GM23248 (cell line): ENCODE data around the gene CCND1. TPM values are rescaled to one million over a fixed set of nuclear protein-coding genes. Genes with fewer than 3 reads are reported as not detected.

Experiments used
- DNase-seq: peaks from one replicate; pipeline ENCODE4 v3.0.0-alpha.2; 2015
- H2AFZ ChIP-seq: fragments of 200-600 bp; sonication (generic); 2 replicates; pipeline ENCODE4 v1.6.1; 2016; ENCODE audit warnings: antibody characterized with exemption
- H3F3A ChIP-seq: fragments of 200-600 bp; sonication (generic); 2 replicates; pipeline ENCODE4 v1.6.1; 2016; ENCODE audit warnings: mild to moderate bottlenecking, antibody characterized with exemption, mixed run types; ENCODE audit not compliant: insufficient read depth
- H3K27ac ChIP-seq: fragments of 200-600 bp; sonication (generic); 2 replicates; pipeline ENCODE4 v1.5.1; 2016; ENCODE audit warnings: mild to moderate bottlenecking
- H3K27me3 ChIP-seq: fragments of 200-600 bp; sonication (generic); replicated peaks from 2 replicates; pipeline ENCODE4 v1.6.1; 2016; ENCODE audit warnings: mild to moderate bottlenecking; ENCODE audit not compliant: insufficient read depth
- H3K36me3 ChIP-seq: fragments of 200-600 bp; sonication (generic); 2 replicates; pipeline ENCODE4 v1.6.1; 2016; ENCODE audit warnings: low read depth, mild to moderate bottlenecking
- H3K4me1 ChIP-seq: fragments of 200-600 bp; sonication (generic); 2 replicates; pipeline ENCODE4 v1.6.1; 2016; ENCODE audit warnings: mild to moderate bottlenecking; ENCODE audit not compliant: insufficient read depth
- H3K4me2 ChIP-seq: fragments of 200-600 bp; sonication (generic); one replicate; pipeline ENCODE4 v1.6.1; 2016; ENCODE audit warnings: mild to moderate bottlenecking; ENCODE audit not compliant: unreplicated experiment
- H3K4me3 ChIP-seq: fragments of 200-600 bp; sonication (generic); 2 replicates; pipeline ENCODE4 v1.5.1; 2016; ENCODE audit warnings: mild to moderate bottlenecking
- H3K79me2 ChIP-seq: fragments of 200-600 bp; sonication (generic); 2 replicates; pipeline ENCODE4 v1.6.1; 2016; ENCODE audit warnings: mild to moderate bottlenecking; ENCODE audit not compliant: insufficient read depth
- H3K9ac ChIP-seq: fragments of 200-600 bp; sonication (generic); 2 replicates; pipeline ENCODE4 v1.6.1; 2016; ENCODE audit warnings: mild to moderate bottlenecking
- H3K9me2 ChIP-seq: fragments of 200-600 bp; sonication (generic); 2 replicates; pipeline ENCODE4 v1.6.1; 2016; ENCODE audit warnings: mixed run types, mild to moderate bottlenecking, moderate library complexity; ENCODE audit not compliant: insufficient read depth
- H3K9me3 ChIP-seq: fragments of 200-600 bp; sonication (generic); one replicate; pipeline ENCODE4 v1.6.1; 2017; ENCODE audit warnings: low read depth
- H4K20me1 ChIP-seq: fragments of 200-600 bp; sonication (generic); 2 replicates; pipeline ENCODE4 v1.6.0; 2016; ENCODE audit not compliant: insufficient read depth
- EZH2 ChIP-seq: fragments of 200-600 bp; sonication (generic); IDR thresholded peaks from 2 replicates; pipeline ENCODE4 v1.6.1; 2018; ENCODE audit warnings: antibody characterized with exemption, mild to moderate bottlenecking; ENCODE audit not compliant: insufficient read depth, poor library complexity, severe bottlenecking
- EZH2phosphoT487 ChIP-seq: fragments of 200-600 bp; sonication (generic); IDR thresholded peaks from 2 replicates; pipeline ENCODE4 v1.6.1; 2018; ENCODE audit warnings: antibody characterized with exemption, moderate library complexity, mild to moderate bottlenecking, low read depth; ENCODE audit not compliant: insufficient read depth
- WGBS, 2 experiments: methylation state at CpG; one replicate each; pipeline ENCODE4 v1.1.6; 2015 to 2017; ENCODE audit warnings: low lambda C conversion rate in 2 of 2, low coverage in 1 of 2; ENCODE audit errors: missing lambda C conversion rate in 2 of 2; 5-methylcytosine and 5-hydroxymethylcytosine counted together
- in situ Hi-C: fragments of 300-500 bp; cut with MboI; formaldehyde crosslinking; loops from 2 replicates; pipeline ENCODE4 v1.15.0; 2020
- polyA plus RNA-seq: library from polyadenylated mRNA; unstranded; fragments of >200 nt; fragmentation: Nextera tagmentation; extraction: Ambion mirVana; gene quantifications from 2 replicates; pipeline ENCODE4 v1.2.1, GENCODE V29; 2016
- total RNA-seq: library from RNA; depleted of rRNA; stranded (reverse); fragments of >200 nt; shearing (Covaris generic); gene quantifications from 2 replicates; pipeline ENCODE4 v1.2.3, GENCODE V29; 2014

The CCND1 gene
- total and polyA plus RNA-seq, 2 experiments from 2014 or later: 695 to 1,097 TPM

DNA sequence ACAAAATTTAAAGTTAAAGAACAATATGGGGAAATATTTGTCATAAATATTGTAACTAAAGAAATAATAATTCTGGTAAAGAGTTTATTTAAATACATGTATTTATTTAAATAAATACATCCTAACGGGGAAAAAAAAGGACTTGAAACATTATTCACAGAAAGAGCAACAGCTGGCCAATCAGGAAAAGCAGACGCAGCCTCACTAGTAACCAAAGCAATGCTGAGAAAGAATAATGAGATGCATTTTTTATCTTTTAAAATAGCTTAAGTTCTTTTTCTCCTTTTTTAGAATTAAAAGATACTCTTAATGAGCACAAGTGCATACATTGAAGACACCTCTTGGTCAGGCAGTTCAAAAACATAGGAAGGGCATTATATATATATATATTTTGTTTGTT lies 36.8 kb downstream of the CCND1 start:
- Histone ChIP-seq H3K9me3 (no peaks in the 10 kb centered on the region), H3K4me3 (no peak overlapping the region), H3K4me1 (peaks cover 13% of the 10 kb centered on the region), H3K9me2 (no peaks in the 10 kb centered on the region), H2AFZ (no peak overlapping the region), H3K27ac (no peak overlapping the region), H3K36me3 (no peaks in the 10 kb centered on the region), H3K4me2 (no peak overlapping the region), H3K27me3 (no peaks in the 10 kb centered on the region), H3K79me2 (peaks cover 23% of the 10 kb centered on the region), H3K9ac (no peak overlapping the region), H3F3A (peaks cover 6% of the 10 kb centered on the region; the same call in 1 of the 2 replicates), H4K20me1 (no peaks in the 10 kb centered on the region)
- in situ Hi-C loops: no loop called here
- TF ChIP-seq EZH2phosphoT487 (no peak), EZH2 (no peak)
- 6% methylated on average over 2 of the region's 2 CpGs for WGBS, 2 experiments
- peak; percentile 37 for DNase-seq

DNA sequence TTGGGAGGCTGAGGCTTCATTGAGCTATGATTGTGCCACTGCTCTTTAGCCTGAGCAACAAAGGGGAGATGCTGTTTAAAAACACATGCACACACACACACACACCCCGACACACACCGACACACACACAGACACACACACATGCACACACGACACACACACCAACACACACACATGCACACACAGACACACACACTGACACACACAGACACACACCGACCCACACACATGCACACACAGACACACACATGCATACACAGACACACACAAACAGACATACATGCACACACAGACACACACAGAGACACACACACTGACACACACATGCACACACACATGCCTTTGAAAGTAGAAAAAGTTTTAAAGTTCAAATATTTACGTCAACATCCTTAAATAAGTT lies 39.7 kb downstream of the CCND1 start:
- Histone ChIP-seq H3K36me3 (no peaks in the 10 kb centered on the region), H3K4me3 (no peak overlapping the region), H4K20me1 (no peaks in the 10 kb centered on the region), H2AFZ (no peak overlapping the region), H3K9me3 (no peaks in the 10 kb centered on the region), H3K9me2 (no peaks in the 10 kb centered on the region), H3K4me2 (no peak overlapping the region), H3K9ac (no peak overlapping the region), H3K79me2 (no peaks in the 10 kb centered on the region), H3K4me1 (no peaks in the 10 kb centered on the region), H3K27me3 (0 out of 2 replicates have a peak, but pooled peaks cover 5% of the 10 kb centered on the region), H3F3A (no peaks in the 10 kb centered on the region), H3K27ac (no peak overlapping the region)
- in situ Hi-C loops: loop anchor here (10.0 kb wide), 1 partner anchor 514 kb away; no protein-coding TSS in a partner anchor
- no peak for DNase-seq
- 88 to 90% methylated on average over 5 of the region's 5 CpGs for WGBS, 2 experiments
- TF ChIP-seq EZH2phosphoT487 (no peak), EZH2 (no peak)

DNA sequence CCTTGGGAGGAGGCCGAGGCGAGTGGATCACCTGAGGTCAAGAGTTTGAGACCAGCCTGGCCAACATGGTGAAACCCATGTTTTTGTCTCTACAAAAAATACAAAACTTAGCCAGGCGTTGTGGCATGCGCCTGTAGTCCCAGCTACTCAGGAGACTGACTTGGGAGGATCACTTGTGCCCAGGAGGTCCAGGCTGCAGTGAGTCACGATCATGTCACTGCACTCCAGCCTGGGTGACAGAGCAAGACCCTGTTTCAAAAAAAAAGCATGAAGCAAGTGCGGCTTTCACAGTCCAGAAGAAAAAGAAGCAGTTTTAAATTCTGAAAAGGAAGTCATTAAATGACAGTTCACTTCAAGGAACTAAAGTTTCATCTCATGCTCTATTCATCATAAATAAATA lies 41.3 kb downstream of the CCND1 start:
- in situ Hi-C loops: loop anchor here (10.0 kb wide), 1 partner anchor 513 kb away; no protein-coding TSS in a partner anchor

DNA sequence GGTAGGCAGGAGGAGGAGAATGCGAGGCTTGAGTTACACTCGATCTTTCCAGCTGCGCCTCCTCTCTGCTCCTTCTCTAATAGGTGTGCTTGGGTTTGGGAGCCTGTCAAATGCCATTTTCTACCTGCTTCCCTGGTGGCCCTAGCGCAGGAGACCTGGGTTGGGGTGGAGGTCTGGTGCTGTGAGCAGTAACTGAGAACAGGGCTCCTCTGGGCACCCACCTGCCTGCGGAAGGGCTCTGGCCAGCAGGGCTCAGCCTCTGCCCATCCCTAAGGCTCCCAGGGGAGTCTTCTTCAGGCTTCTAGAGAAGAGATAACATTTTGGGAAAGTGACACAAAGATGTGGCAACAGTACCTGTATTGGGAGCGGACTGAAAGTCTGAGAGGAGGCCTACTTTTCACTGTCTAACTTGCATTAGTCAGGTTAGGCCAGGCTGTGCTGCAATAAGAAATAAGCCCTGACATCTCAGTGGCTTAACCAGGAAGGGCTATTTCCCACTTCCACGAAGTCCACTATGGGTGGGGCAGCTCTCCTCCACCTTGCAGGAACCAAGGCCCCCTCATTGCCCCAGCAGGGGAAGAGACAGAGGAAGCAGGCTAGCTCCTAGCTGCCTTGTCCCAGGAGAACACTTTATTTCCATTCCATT lies 41.8 kb downstream of the CCND1 start:
- in situ Hi-C loops: loop anchor here (10.0 kb wide), 1 partner anchor 512 kb away; no protein-coding TSS in a partner anchor
- 0 out of 2 replicates have a peak, but pooled peaks cover 5% of the 10 kb centered on the region for H3K27me3 ChIP-seq
- H3K4me2 ChIP-seq: no peak overlapping the region
- no peaks in the 10 kb centered on the region for H3K36me3 ChIP-seq
- H3K9me3 ChIP-seq: no peaks in the 10 kb centered on the region
- TF ChIP-seq EZH2 (no peak), EZH2phosphoT487 (no peak)
- H2AFZ ChIP-seq: no peak overlapping the region
- no peak overlapping the region for H3K4me3 ChIP-seq
- H3K4me1 ChIP-seq: no peaks in the 10 kb centered on the region
- no peak for DNase-seq
- H3K79me2 ChIP-seq: no peaks in the 10 kb centered on the region
- H3K9ac ChIP-seq: no peak overlapping the region
- no peaks in the 10 kb centered on the region for H4K20me1 ChIP-seq
- H3F3A ChIP-seq: no peaks in the 10 kb centered on the region
- H3K27ac ChIP-seq: no peak overlapping the region
- whole genome bisulfite sequencing, 2 experiments: 84% methylated on average over 7 of the region's 7 CpGs
- H3K9me2 ChIP-seq: no peaks in the 10 kb centered on the region

More for the DNA sequence above, 41.3 kb downstream of the CCND1 start:
- no peak overlapping the region for H3K9ac ChIP-seq
- H3K9me3 ChIP-seq: no peaks in the 10 kb centered on the region
- no peak overlapping the region for H2AFZ ChIP-seq
- H3K27ac ChIP-seq: no peak overlapping the region
- no peaks in the 10 kb centered on the region for H3F3A ChIP-seq
- no peaks in the 10 kb centered on the region for H3K4me1 ChIP-seq
- H4K20me1 ChIP-seq: no peaks in the 10 kb centered on the region
- H3K79me2 ChIP-seq: no peaks in the 10 kb centered on the region
- TF ChIP-seq EZH2 (no peak), EZH2phosphoT487 (no peak)
- DNase-seq: no peak
- H3K9me2 ChIP-seq: no peaks in the 10 kb centered on the region
- WGBS, 2 experiments: 82 to 84% methylated on average over 6 of the region's 6 CpGs
- H3K4me2 ChIP-seq: no peak overlapping the region
- no peak overlapping the region for H3K4me3 ChIP-seq
- H3K36me3 ChIP-seq: no peaks in the 10 kb centered on the region
- 0 out of 2 replicates have a peak, but pooled peaks cover 5% of the 10 kb centered on the region for H3K27me3 ChIP-seq
